ENCODE data around the gene ARHGAP26. TPM values are rescaled to one million over a fixed set of nuclear protein-coding genes. Genes with fewer than 3 reads are reported as not detected.
"Not testable (repeated sequence)": the region's sequence is repeated elsewhere in the genome, so short reads cannot be mapped to it uniquely, and the experiment has no call there.

The ARHGAP26 gene
- total and polyA plus RNA-seq, 12 donors: 7.5 to 45.8 (median 37.2) TPM

GRCh38 chr5:142998316-142999020 is 228.3 kb downstream of the ARHGAP26 start:
- no peak for DNase-seq
- Histone ChIP-seq H3K4me1 (peaks cover 6 to 42% (median 22%) of the 10 kb centered on the region in 9 donors), H3K9me3 (no peaks in the 10 kb centered on the region), H3K36me3 (no peaks in the 10 kb centered on the region), H3K4me3 (no peak overlapping the region), H3K27ac (no peak overlapping the region), H3K27me3 (no peaks in the 10 kb centered on the region)
- WGBS, 2 donors: 81 to 83% methylated on average over 6 of the region's 6 CpGs
- ATAC-seq: no peak
- intact Hi-C loops (cut with DNase I): no loop called here
- no peak for TF ChIP-seq CTCF (IDR thresholded peaks at IDR 0.05)

- H3K36me3 ChIP-seq, ATAC-seq, H3K27ac ChIP-seq, H3K4me3 ChIP-seq, DNase-seq, H3K9me3 ChIP-seq, H3K27me3 ChIP-seq: not testable (repeated sequence)
- WGBS, 2 donors: 97 to 100% methylated on average over 1 of the region's 1 CpG
- intact Hi-C loops (cut with DNase I): loop anchor here in 7 of 10 donors (5.0 to 10.0 kb wide), 8 partner anchors 54 to 834 kb away; partner anchors contain the start of gene NR3C1 (in 2 of the 7)
- peaks cover 6 to 60% (median 39%) of the 10 kb centered on the region in 9 donors for H3K4me1 ChIP-seq
Measured at GRCh38 chr5:143000551-143000950, 230.4 kb downstream of the ARHGAP26 start.

GRCh38 chr5:143001764-143002351 is 231.7 kb downstream of the ARHGAP26 start:
- H3K4me3 ChIP-seq: peak overlapping the region in 1 of 10 donors; percentile 3
- H3K9me3 ChIP-seq: no peaks in the 10 kb centered on the region
- no peak for TF ChIP-seq CTCF (IDR thresholded peaks at IDR 0.05)
- WGBS, 2 donors: 48 to 50% methylated on average over 8 of the region's 8 CpGs
- ATAC-seq (peak in 2 of 8 donors; percentile 12 to 28), DNase-seq (no peak)
- intact Hi-C loops (cut with DNase I): loop anchor here in 7 of 10 donors (5.0 to 10.0 kb wide), 8 partner anchors 53 to 833 kb away; partner anchors contain the start of gene NR3C1 (in 2 of the 7)
- H3K36me3 ChIP-seq: no peaks in the 10 kb centered on the region
- H3K27ac ChIP-seq: peak overlapping the region in 9 of 10 donors; percentile 23 to 90 (median 73)
- H3K27me3 ChIP-seq: no peaks in the 10 kb centered on the region
- H3K4me1 ChIP-seq: peaks cover 10 to 73% (median 50%) of the 10 kb centered on the region in 9 donors

GRCh38 chr5:143002459-143003327 is 232.5 kb downstream of the ARHGAP26 start:
- Histone ChIP-seq H3K36me3 (no peaks in the 10 kb centered on the region), H3K27me3 (no peaks in the 10 kb centered on the region), H3K9me3 (no peaks in the 10 kb centered on the region), H3K4me1 (peaks cover 10 to 82% (median 59%) of the 10 kb centered on the region in 9 donors), H3K27ac (peak overlapping the region in 9 of 10 donors; percentile 23 to 90 (median 73)), H3K4me3 (peak overlapping the region in 2 of 10 donors; percentile 11 to 12)
- TF ChIP-seq CTCF (IDR thresholded peaks at IDR 0.05): peak; percentile 8 to 71 (median 55)
- 29% methylated on average over 7 of the region's 7 CpGs for WGBS, 2 donors
- ATAC-seq (peak; percentile 79 to 92 (median 84)), DNase-seq (peak in 1 of 2 donors; percentile 51)
- intact Hi-C loops (cut with DNase I): loop anchor here in 7 of 10 donors (5.0 to 10.0 kb wide), 8 partner anchors 52 to 832 kb away; partner anchors contain the start of gene NR3C1 (in 2 of the 7)

Data from heart right ventricle (tissue), 16 donors.